Lung (tissue), 12 donors: ENCODE data around the gene CBLB. TPM values are rescaled to one million over a fixed set of nuclear protein-coding genes. Genes with fewer than 3 reads are reported as not detected.

Source experiments
- ATAC-seq: fragments of 200-7000 bp; cut with Tn5 transposase; one replicate; pipeline ENCODE4 v1.9.1; 2020; ENCODE audit warnings: moderate number of reproducible peaks; ENCODE audit not compliant: insufficient read depth, low FRiP score
- DNase-seq, 3 donors: peaks; one replicate each; pipeline ENCODE4 v3.0.0-alpha.2; 2013 to 2017
- H3K27ac ChIP-seq, 2 donors: one replicate each; pipeline ENCODE4 v1.5.1; 2013; ENCODE audit warnings: mild to moderate bottlenecking in 2 of 2, moderate library complexity in 2 of 2, control low read depth in 1 of 2, inconsistent platforms in 1 of 2, low read depth in 1 of 2, low read length in 1 of 2
- H3K27me3 ChIP-seq, 3 donors: one replicate each; pipeline ENCODE4 v1.5.1; 2013; ENCODE audit warnings: low read length in 2 of 3; ENCODE audit not compliant: control insufficient read depth in 3 of 3, insufficient read depth in 3 of 3
- H3K36me3 ChIP-seq, 4 donors: one replicate each; pipeline ENCODE4 v1.5.1; 2013; ENCODE audit warnings: low read length in 4 of 4, mild to moderate bottlenecking in 1 of 4, moderate library complexity in 1 of 4; ENCODE audit not compliant: control insufficient read depth in 4 of 4, insufficient read depth in 4 of 4
- H3K4me1 ChIP-seq, 5 donors: one replicate each; pipeline ENCODE4 v1.5.1; 2013; ENCODE audit warnings: low read length in 5 of 5, mild to moderate bottlenecking in 2 of 5, moderate library complexity in 1 of 5; ENCODE audit not compliant: control insufficient read depth in 5 of 5, insufficient read depth in 5 of 5
- H3K4me3 ChIP-seq: one replicate; pipeline ENCODE4 v1.5.1; 2013; ENCODE audit warnings: mild to moderate bottlenecking, control low read depth, moderate library complexity
- H3K9ac ChIP-seq, 2 donors: one replicate each; pipeline ENCODE4 v1.5.1; 2013; ENCODE audit warnings: low read length in 2 of 2, control low read depth in 1 of 2; ENCODE audit not compliant: insufficient read depth in 1 of 2
- H3K9me3 ChIP-seq, 4 donors: one replicate each; pipeline ENCODE4 v1.5.1; 2013; ENCODE audit warnings: low read length in 3 of 4, mild to moderate bottlenecking in 1 of 4, moderate library complexity in 1 of 4; ENCODE audit not compliant: control insufficient read depth in 4 of 4, insufficient read depth in 3 of 4
- CTCF ChIP-seq: IDR thresholded peaks from 2 replicates; pipeline ENCODE4 v1.5.1; 2012; ENCODE audit warnings: mild to moderate bottlenecking; ENCODE audit errors: control extremely low read depth, extremely low read depth
- WGBS, 2 donors: extraction: QIAGEN DNeasy Blood & Tissue Kit; methylation state at CpG; one replicate each; pipeline ENCODE4 v1.1.7; 2013; 5-methylcytosine and 5-hydroxymethylcytosine counted together
- polyA plus RNA-seq, 2 donors: library from polyadenylated mRNA; stranded (reverse); fragments of 200-250 nt; gene quantifications; one replicate each; pipeline ENCODE4 v1.2.1, GENCODE V29; 2013
- total RNA-seq, 2 donors: library from RNA; depleted of rRNA in 1 of 2; stranded (reverse); fragments of >200 nt in 1 of 2; gene quantifications; one replicate each; pipeline ENCODE4 v1.2.1, GENCODE V29; 2014 to 2021
- donor health status: control.
- donor health status: control.
- donor health status: Bipolar disorder and iron deficiency.
- donor health status: healthy.
- donor health status: DM: yes; HTN: yes; CAD: no.

Gene CBLB
- total and polyA plus RNA-seq, 4 donors, result 7.2 to 124 (median 24.6) TPM

- no peak overlapping the region for H3K27ac ChIP-seq
- ATAC-seq, result no peak
- H3K9me3 ChIP-seq, result peaks cover 0 to 2% (median 0%) of the 10 kb centered on the region in 4 donors
- no peak for DNase-seq
- peaks cover 0 to 13% (median 0%) of the 10 kb centered on the region in 5 donors for H3K4me1 ChIP-seq
- 62 to 64% methylated on average over 3 of the region's 3 CpGs for WGBS, 2 donors
- no peaks in the 10 kb centered on the region for H3K27me3 ChIP-seq
- no peak overlapping the region for H3K9ac ChIP-seq
- no peak for TF ChIP-seq CTCF
- peaks cover 0 to 6% (median 4%) of the 10 kb centered on the region in 4 donors for H3K36me3 ChIP-seq
- no peak overlapping the region for H3K4me3 ChIP-seq
Measured at GRCh38 chr3:105775368-105775767, 93.4 kb downstream of the CBLB start.

DNA sequence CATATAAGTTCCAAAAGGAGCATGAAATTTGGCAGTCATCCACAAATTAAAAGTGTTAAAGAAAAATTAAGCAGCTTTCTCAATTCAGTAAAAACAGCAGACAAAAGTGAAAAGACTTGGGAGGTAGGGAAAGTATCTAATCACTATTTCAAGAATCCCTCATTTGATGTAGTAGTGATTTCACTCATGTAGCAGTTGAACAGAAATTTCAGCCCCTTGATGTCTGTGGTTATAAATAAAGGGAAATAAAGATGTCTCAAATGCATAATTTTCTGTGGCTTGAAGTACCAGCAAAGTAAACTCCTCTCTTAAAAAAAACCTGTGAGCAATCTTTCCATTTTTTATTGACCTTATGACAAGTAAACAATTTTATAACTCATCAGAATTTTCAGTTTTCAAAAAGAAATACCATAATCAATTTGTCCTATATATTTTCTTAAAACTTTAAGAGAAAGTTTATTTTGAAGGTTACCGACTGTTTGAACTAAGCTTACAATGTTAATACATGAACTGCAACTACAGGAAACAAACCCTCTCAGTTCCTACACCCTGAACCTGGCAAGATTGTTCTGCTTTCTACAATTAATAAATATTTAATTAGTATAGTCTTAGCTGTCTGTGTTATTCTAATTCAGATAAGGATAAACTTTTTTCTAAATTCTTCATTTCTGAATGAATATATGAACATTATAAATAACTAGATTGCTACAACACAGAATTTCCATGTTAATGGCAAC, 94.2 kb downstream of the CBLB start:
- peaks cover 0 to 13% (median 0%) of the 10 kb centered on the region in 5 donors for H3K4me1 ChIP-seq
- H3K36me3 ChIP-seq, result peaks cover 0 to 8% (median 4%) of the 10 kb centered on the region in 4 donors
- DNase-seq (no peak), ATAC-seq (no peak)
- peaks cover 0 to 2% (median 0%) of the 10 kb centered on the region in 4 donors for H3K9me3 ChIP-seq
- no peak for TF ChIP-seq CTCF
- no peak overlapping the region for H3K9ac ChIP-seq
- no peak overlapping the region for H3K4me3 ChIP-seq
- WGBS, 2 donors, result 39 to 54% methylated on average over 1 of the region's 1 CpG
- H3K27ac ChIP-seq, result no peak overlapping the region
- H3K27me3 ChIP-seq, result no peaks in the 10 kb centered on the region

DNA sequence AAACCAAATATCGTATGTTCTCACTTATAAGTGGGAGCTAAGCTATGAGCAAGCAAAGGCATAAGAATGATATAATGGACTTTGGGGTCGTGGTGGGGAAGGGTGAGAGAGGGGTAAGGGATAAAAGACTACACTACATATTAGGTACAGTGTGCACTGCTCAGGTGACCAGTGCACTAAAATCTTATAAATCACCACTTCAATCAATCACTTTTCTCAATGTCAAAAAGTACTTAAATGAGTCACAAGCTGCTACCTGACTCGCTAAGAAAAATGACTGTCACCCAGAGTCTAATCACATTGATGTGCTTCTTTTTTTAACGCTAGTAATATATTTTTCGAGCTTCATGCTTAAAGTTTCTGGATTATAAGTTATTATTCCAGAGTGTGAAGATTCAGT, 95.5 kb downstream of the CBLB start:
- peaks cover 0 to 8% (median 4%) of the 10 kb centered on the region in 4 donors for H3K36me3 ChIP-seq
- DNase-seq, result no peak
- 95 to 96% methylated on average over 5 of the region's 5 CpGs for WGBS, 2 donors
- no peak overlapping the region for H3K4me3 ChIP-seq
- ATAC-seq, result no peak
- TF ChIP-seq CTCF, result no peak
- peaks cover 0 to 2% (median 0%) of the 10 kb centered on the region in 4 donors for H3K9me3 ChIP-seq
- no peak overlapping the region for H3K9ac ChIP-seq
- no peaks in the 10 kb centered on the region for H3K27me3 ChIP-seq
- H3K27ac ChIP-seq, result no peak overlapping the region
- H3K4me1 ChIP-seq, result peaks cover 0 to 13% (median 0%) of the 10 kb centered on the region in 5 donors
